GM20000 (cell line): ENCODE measurements around the gene DDX5.
"Not testable (repeated sequence)": the region's sequence is repeated elsewhere in the genome, so short reads cannot be mapped to it uniquely, and the experiment has no call there.

Experiments
- DNase-seq: peaks from one replicate; pipeline ENCODE4 v3.0.0; 2012; ENCODE audit warnings: low spot score
- CTCF ChIP-seq: IDR thresholded peaks from 2 replicates; pipeline ENCODE4 v1.5.1; 2012; ENCODE audit warnings: mild to moderate bottlenecking, control low read depth; ENCODE audit errors: extremely low read depth, missing control alignments

DDX5 gene

GRCh38 chr17:64477849-64478248, 28.2 kb downstream of the DDX5 start:
- TF ChIP-seq CTCF, result no peak
- no peak for DNase-seq

- no peak for TF ChIP-seq CTCF
- no peak for DNase-seq
Measured at GRCh38 chr17:64472564-64472963, 33.5 kb downstream of the DDX5 start.

GRCh38 chr17:64471440-64471839, 34.6 kb downstream of the DDX5 start:
- no peak for TF ChIP-seq CTCF
- no peak for DNase-seq

GRCh38 chr17:64470625-64471024, 35.5 kb downstream of the DDX5 start:
- DNase-seq, result no peak
- no peak for TF ChIP-seq CTCF

GRCh38 chr17:64466834-64467233, 39.3 kb downstream of the DDX5 start:
- not testable (repeated sequence) for DNase-seq

GRCh38 chr17:64466019-64466735, 39.9 kb downstream of the DDX5 start:
- TF ChIP-seq CTCF, result no peak
- DNase-seq, result no peak

GRCh38 chr17:64461788-64462187, 44.3 kb downstream of the DDX5 start:
- TF ChIP-seq CTCF, result no peak
- DNase-seq, result no peak

- no peak for TF ChIP-seq CTCF
- no peak for DNase-seq
Measured at GRCh38 chr17:64460955-64461354, 45.1 kb downstream of the DDX5 start.

GRCh38 chr17:64459818-64460217, 46.3 kb downstream of the DDX5 start:
- DNase-seq, result not testable (repeated sequence)
